Smooth muscle cell (in vitro differentiated cells): Measurements from ENCODE around the gene MSANTD2. TPM values are rescaled to one million over a fixed set of nuclear protein-coding genes. Genes with fewer than 3 reads are reported as not detected.
"Not testable (repeated sequence)": the region's sequence is repeated elsewhere in the genome, so short reads cannot be mapped to it uniquely, and the experiment has no call there.

Experiments used
- DNase-seq: peaks from one replicate; lab custom pipeline; 2025; ENCODE audit not compliant: unreplicated experiment; lab: John Stamatoyannopoulos, UW
- H2AFZ ChIP-seq: fragments of 200-600 bp; sonication (generic); 2 replicates; pipeline ENCODE4 v1.6.0; 2016; ENCODE audit warnings: antibody characterized with exemption, low read depth, mild to moderate bottlenecking
- H3F3A ChIP-seq: fragments of 200-600 bp; sonication (generic); 2 replicates; pipeline ENCODE4 v1.6.0; 2017; ENCODE audit warnings: antibody characterized with exemption, low read depth
- H3K27ac ChIP-seq: fragments of 200-600 bp; sonication (generic); 2 replicates; pipeline ENCODE4 v1.5.1; 2016; ENCODE audit warnings: low read depth, mild to moderate bottlenecking
- H3K27me3 ChIP-seq: fragments of 200-600 bp; sonication (generic); 2 replicates; pipeline ENCODE4 v1.6.1; 2016; ENCODE audit warnings: low read depth, mild to moderate bottlenecking
- H3K36me3 ChIP-seq: fragments of 200-600 bp; sonication (generic); 2 replicates; pipeline ENCODE4 v1.5.1; 2016; ENCODE audit warnings: low read depth
- H3K4me1 ChIP-seq: fragments of 200-600 bp; sonication (generic); 2 replicates; pipeline ENCODE4 v1.5.1; 2016; ENCODE audit warnings: low read depth
- H3K4me2 ChIP-seq: fragments of 200-600 bp; sonication (generic); 2 replicates; pipeline ENCODE4 v1.6.0; 2016; ENCODE audit warnings: mild to moderate bottlenecking
- H3K4me3 ChIP-seq: fragments of 200-600 bp; sonication (generic); 2 replicates; pipeline ENCODE4 v1.5.1; 2016; ENCODE audit warnings: mild to moderate bottlenecking
- H3K79me2 ChIP-seq: fragments of 200-600 bp; sonication (generic); 2 replicates; pipeline ENCODE4 v1.6.0; 2016; ENCODE audit warnings: low read depth, mild to moderate bottlenecking
- H3K9ac ChIP-seq: fragments of 200-600 bp; sonication (generic); 2 replicates; pipeline ENCODE4 v1.6.0; 2016; ENCODE audit warnings: low read depth
- H3K9me3 ChIP-seq: fragments of 200-600 bp; sonication (generic); replicated peaks from 2 replicates; pipeline ENCODE4 v1.5.1; 2016; ENCODE audit warnings: low read depth
- H4K20me1 ChIP-seq: fragments of 200-600 bp; sonication (generic); 2 replicates; pipeline ENCODE4 v1.6.0; 2016; ENCODE audit warnings: low read depth
- WGBS: methylation state at CpG from one replicate; pipeline ENCODE4 v1.1.7; 2016; ENCODE audit warnings: low lambda C conversion rate; 5-methylcytosine and 5-hydroxymethylcytosine counted together
- polyA plus RNA-seq: library from polyadenylated mRNA; unstranded; fragments of >200 nt; fragmentation: Nextera tagmentation; extraction: Ambion mirVana; gene quantifications from 2 replicates; pipeline ENCODE4 v1.2.1, GENCODE V29; 2016
- total RNA-seq: library from RNA; depleted of rRNA; stranded (reverse); fragments of >200 nt; gene quantifications from 2 replicates; pipeline ENCODE4 v1.2.3, GENCODE V29; 2014
- TF ChIP-seq, protein P1 (sequence below): fragments of 200-600 bp; sonication (generic); IDR thresholded peaks from 2 replicates; pipeline ENCODE4 v1.5.1; 2017; ENCODE audit warnings: borderline replicate concordance, mild to moderate bottlenecking, antibody characterized with exemption; ENCODE audit not compliant: insufficient read depth, poor library complexity, severe bottlenecking

Gene MSANTD2
- total and polyA plus RNA-seq, 2 experiments from 2014 or later, result 13.6 to 18.8 TPM

DNA sequence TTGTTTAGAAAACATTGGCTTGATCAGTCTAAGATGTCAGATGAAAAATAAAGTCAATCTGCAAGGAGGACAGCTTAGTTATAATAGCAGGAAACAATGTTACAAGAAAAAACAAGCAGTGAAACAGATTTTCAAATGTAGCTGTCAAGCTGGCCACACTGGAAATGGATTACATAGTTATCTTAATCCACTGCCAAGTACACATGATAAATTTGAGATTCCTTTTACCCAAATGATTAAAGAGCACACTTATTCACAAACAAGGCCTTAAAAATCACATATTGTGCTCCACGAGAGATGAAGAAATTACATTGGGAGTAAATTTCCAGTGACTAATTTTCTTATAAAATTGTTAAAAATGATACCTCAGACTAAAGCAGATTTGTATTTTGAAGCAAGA, 20.6 kb downstream of the MSANTD2 start:
- Histone ChIP-seq H3K9me3 (no peaks in the 10 kb centered on the region), H3K79me2 (peaks cover 75% of the 10 kb centered on the region), H2AFZ (no peak overlapping the region), H3F3A (no peaks in the 10 kb centered on the region), H3K4me1 (no peaks in the 10 kb centered on the region), H3K36me3 (no peaks in the 10 kb centered on the region), H3K9ac (no peak overlapping the region), H3K4me2 (no peak overlapping the region), H3K27me3 (no peaks in the 10 kb centered on the region), H3K4me3 (no peak overlapping the region), H3K27ac (no peak overlapping the region), H4K20me1 (peaks cover 95% of the 10 kb centered on the region)
- TF ChIP-seq, protein P1, sequence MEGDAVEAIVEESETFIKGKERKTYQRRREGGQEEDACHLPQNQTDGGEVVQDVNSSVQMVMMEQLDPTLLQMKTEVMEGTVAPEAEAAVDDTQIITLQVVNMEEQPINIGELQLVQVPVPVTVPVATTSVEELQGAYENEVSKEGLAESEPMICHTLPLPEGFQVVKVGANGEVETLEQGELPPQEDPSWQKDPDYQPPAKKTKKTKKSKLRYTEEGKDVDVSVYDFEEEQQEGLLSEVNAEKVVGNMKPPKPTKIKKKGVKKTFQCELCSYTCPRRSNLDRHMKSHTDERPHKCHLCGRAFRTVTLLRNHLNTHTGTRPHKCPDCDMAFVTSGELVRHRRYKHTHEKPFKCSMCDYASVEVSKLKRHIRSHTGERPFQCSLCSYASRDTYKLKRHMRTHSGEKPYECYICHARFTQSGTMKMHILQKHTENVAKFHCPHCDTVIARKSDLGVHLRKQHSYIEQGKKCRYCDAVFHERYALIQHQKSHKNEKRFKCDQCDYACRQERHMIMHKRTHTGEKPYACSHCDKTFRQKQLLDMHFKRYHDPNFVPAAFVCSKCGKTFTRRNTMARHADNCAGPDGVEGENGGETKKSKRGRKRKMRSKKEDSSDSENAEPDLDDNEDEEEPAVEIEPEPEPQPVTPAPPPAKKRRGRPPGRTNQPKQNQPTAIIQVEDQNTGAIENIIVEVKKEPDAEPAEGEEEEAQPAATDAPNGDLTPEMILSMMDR, result no peak
- no peak for DNase-seq
- WGBS, result 26% methylated on average over 1 of the region's 1 CpG

DNA sequence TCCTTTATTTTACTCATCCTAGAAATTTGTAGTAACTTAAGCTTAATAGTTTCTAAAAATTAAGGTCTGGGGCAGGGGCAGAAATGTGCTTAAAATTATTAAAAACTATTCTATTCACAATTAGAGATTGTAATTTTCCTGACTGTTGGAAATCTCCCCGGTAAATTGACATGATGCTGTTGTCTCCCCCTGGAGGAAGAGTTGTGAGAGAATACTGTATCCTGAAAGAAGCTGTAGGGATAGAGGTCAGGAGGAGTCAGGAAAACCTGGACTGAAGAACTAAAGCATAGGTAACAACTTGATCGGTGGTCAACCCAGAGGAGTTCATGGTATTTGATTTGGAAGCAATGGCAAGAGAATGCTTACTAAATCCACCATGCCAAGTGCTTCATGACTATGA, 21.9 kb downstream of the MSANTD2 start:
- TF ChIP-seq, protein P1, result no peak

DNA sequence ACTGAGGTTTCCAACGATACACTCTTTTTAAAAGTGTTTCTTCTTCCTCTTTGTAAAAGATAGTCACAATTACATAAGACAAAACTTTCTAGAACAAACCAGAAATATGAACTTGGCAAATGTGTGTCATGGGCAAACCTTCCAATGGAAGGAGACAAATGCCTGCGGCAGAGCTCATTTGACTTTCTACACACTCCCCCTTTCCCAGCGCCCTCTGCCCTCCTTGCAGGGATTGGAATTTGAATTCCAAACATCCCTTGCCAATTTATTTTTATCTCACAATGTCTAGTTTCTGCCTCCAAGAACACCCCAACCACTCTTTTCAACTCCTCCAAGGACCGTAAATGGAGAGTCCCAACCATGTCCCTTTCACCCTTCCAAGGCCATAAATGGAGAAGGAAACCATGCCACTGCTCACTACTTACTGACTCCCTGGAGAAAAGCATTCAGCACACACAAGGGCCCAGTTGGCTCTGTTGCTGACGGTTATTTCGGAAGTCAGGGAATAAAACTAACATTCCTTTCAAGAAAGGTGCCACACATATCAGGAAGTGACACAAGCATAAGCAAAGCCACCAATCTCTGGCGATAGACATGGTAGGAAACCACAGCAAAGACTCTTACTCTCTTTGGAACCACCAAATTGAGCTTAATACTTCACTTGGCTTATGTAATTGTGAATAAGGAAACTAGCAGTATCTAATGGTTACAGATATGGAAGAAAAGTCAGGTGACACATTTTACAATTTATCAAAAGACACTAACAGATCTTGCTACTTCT, 23.2 kb downstream of the MSANTD2 start:
- Histone ChIP-seq H3K4me1 (no peaks in the 10 kb centered on the region), H3K27me3 (no peaks in the 10 kb centered on the region), H3K4me2 (no peak overlapping the region), H3F3A (no peaks in the 10 kb centered on the region), H3K36me3 (no peaks in the 10 kb centered on the region), H3K27ac (no peak overlapping the region), H4K20me1 (peaks cover 80% of the 10 kb centered on the region), H3K9me3 (no peaks in the 10 kb centered on the region), H3K9ac (no peak overlapping the region), H3K4me3 (no peak overlapping the region), H2AFZ (no peak overlapping the region), H3K79me2 (peaks cover 60% of the 10 kb centered on the region)
- DNase-seq, result no peak
- TF ChIP-seq, protein P1, result no peak
- 94% methylated on average over 7 of the region's 7 CpGs for WGBS

More for the DNA sequence above, 21.9 kb downstream of the MSANTD2 start:
- WGBS, result 84% methylated on average over 2 of the region's 2 CpGs
- no peak for DNase-seq
- no peaks in the 10 kb centered on the region for H3K36me3 ChIP-seq
- no peaks in the 10 kb centered on the region for H3K9me3 ChIP-seq
- peaks cover 66% of the 10 kb centered on the region for H3K79me2 ChIP-seq
- H3K9ac ChIP-seq, result no peak overlapping the region
- H3K4me3 ChIP-seq, result no peak overlapping the region
- H3K4me1 ChIP-seq, result no peaks in the 10 kb centered on the region
- no peaks in the 10 kb centered on the region for H3K27me3 ChIP-seq
- no peak overlapping the region for H3K4me2 ChIP-seq
- no peak overlapping the region for H3K27ac ChIP-seq
- no peaks in the 10 kb centered on the region for H3F3A ChIP-seq
- H2AFZ ChIP-seq, result no peak overlapping the region
- H4K20me1 ChIP-seq, result peaks cover 92% of the 10 kb centered on the region

DNA sequence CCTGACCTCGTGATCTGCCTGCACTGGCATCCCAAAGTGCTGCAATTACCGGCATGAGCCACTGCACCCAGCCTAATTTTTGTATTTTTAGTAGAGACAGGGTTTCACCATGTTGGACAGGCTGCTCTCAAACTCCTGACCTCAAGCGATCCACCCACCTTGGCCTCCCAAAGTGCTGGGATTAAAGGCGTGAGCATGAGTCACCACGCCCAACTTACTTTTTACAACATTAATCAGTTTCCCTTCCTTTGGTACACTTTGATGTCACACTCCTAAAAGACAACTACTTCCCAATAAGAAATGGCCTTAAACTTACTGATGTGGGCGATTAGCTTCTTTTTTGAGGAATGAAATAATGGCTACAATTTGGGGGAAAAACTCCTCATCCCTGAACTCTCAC, 29.2 kb downstream of the MSANTD2 start:
- 74% methylated on average over 6 of the region's 6 CpGs for WGBS
- DNase-seq, H3K36me3 ChIP-seq, H3K9me3 ChIP-seq, H3K4me1 ChIP-seq, H3F3A ChIP-seq, H3K27me3 ChIP-seq, H3K4me3 ChIP-seq, H3K79me2 ChIP-seq, H3K9ac ChIP-seq, H2AFZ ChIP-seq: not testable (repeated sequence)
- Histone ChIP-seq H3K27ac (peak overlapping the region; percentile 87), H4K20me1 (peaks cover 28% of the 10 kb centered on the region), H3K4me2 (peak overlapping the region; percentile 36)
